ENCODE data around the gene CPNE6. TPM values are rescaled to one million over a fixed set of nuclear protein-coding genes. Genes with fewer than 3 reads are reported as not detected.

The CPNE6 gene
- polyA plus RNA-seq, 1 donor from 2014 or later: not detected

DNA sequence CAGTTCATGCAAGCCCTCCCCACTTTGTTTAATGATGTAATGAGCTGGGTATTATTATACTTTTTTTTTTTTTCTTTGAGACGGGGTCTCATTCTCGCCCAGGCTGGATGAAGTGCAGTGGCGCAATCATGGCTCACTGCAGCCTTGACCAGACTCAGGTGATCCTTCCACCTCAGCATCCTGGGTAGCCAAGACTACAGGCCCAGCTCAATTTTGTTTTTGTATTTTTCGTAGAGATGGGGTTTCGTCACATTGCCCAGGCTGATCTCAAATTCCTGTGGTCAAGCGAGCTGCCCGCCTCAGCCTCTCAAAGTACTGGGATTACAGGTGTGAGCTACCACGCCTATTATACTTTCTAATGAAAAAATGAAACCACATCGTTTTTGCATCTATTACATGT is 38.7 kb downstream of the CPNE6 start:
- Mint-ChIP-seq H3K27me3 (no peaks in the 10 kb centered on the region), H3K27ac (peak overlapping the region in 1 of 3 donors; percentile 15), H3K4me3 (no peak overlapping the region), H3K4me1 (peaks cover 7 to 14% (median 7%) of the 10 kb centered on the region in 3 donors), H3K9me3 (no peaks in the 10 kb centered on the region), H3K36me3 (no peaks in the 10 kb centered on the region)

DNA sequence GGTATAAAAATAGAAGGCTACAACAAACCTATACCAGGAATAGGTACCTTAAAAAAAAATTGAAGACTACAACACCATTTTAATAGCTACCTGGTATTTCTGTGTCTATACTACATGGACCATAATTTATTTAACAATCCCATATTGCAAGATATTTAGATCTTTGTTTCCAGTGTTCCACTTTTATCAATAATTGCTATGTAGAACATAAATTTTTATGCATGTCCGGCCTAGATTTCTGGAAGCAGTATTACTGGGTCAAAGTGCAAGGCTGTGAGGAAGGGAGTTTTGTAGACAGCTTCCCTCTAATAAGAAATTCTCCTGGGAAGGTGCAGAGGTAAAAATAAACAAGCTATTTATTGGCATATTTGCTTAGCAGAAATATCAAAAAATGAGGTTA is 39.2 kb downstream of the CPNE6 start:
- H3K9me3 Mint-ChIP-seq: no peaks in the 10 kb centered on the region
- H3K4me3 Mint-ChIP-seq: peak overlapping the region in 1 of 4 donors; percentile 57
- peak overlapping the region in 1 of 3 donors; percentile 15 for H3K27ac Mint-ChIP-seq
- H3K36me3 Mint-ChIP-seq: no peaks in the 10 kb centered on the region
- peaks cover 10 to 18% (median 12%) of the 10 kb centered on the region in 3 donors for H3K4me1 Mint-ChIP-seq
- H3K27me3 Mint-ChIP-seq: no peaks in the 10 kb centered on the region

DNA sequence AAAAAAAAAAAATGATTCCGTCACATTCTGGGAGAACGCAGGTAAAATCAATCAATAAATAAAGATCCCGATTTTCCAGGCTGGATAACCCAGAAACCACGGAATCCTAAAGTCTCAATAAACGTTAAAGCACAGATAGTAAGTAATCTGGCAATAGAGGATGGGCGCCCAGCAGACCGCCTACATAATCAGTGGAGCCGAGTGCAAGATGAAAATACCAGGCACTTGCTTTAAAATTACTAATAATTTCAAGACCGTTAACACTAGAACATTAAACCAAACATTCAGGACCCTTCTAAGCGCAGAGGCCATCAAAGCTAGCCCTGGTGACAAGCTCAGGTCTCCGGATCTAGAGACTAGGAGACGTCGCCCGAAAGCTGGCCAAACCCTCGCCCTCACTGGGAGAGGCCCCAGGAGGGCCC is 42.0 kb downstream of the CPNE6 start:
- H3K4me3 Mint-ChIP-seq: peak overlapping the region; percentile 95 to 100 (median 98)

DNA sequence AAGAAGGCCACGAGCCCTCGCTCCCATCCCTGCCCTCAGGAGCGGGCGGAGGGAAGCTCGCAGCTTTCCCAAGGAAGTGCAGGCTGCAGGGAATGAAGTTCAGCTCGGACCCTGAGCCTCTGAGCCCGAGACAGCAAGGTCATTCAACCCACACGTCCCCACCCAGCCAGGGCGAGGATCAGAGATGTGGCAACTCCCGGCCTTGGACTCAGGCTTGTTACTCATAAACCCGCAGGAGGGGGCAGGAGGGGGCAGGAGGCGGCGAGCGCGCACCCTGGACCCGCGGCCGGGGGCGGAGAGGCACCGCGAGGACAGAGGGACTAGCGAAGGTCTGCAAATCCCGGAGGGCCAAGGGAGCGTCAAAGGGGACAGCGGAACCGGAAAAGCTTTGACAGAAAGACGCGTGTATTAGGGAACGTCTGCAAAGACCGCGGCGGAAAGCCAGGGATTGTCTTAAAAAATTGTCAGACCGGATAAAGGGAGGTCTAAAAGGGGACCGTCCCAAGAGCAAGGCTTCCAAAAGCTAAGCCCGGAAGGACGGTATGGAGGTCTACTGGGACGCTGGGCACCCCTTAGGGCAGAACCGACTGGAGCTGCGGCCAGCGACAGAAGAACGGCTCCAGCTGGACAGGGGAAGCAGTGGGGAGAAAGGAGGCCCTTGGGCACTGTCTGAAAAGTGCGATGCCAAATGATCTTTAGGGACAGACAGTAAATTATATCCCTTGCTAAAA is 42.6 kb downstream of the CPNE6 start:
- H3K27ac Mint-ChIP-seq: peak overlapping the region; percentile 98 to 100 (median 100)
- no peaks in the 10 kb centered on the region for H3K27me3 Mint-ChIP-seq
- peak overlapping the region; percentile 95 to 100 (median 98) for H3K4me3 Mint-ChIP-seq
- H3K9me3 Mint-ChIP-seq: no peaks in the 10 kb centered on the region
- peaks cover 2% of the 10 kb centered on the region for H3K36me3 Mint-ChIP-seq
- peaks cover 18 to 23% (median 22%) of the 10 kb centered on the region in 3 donors for H3K4me1 Mint-ChIP-seq

More for the DNA sequence above, 42.0 kb downstream of the CPNE6 start:
- peaks cover 22 to 25% (median 23%) of the 10 kb centered on the region in 3 donors for H3K4me1 Mint-ChIP-seq
- no peaks in the 10 kb centered on the region for H3K27me3 Mint-ChIP-seq
- H3K27ac Mint-ChIP-seq: peak overlapping the region; percentile 98 to 100 (median 100)
- no peaks in the 10 kb centered on the region for H3K9me3 Mint-ChIP-seq
- H3K36me3 Mint-ChIP-seq: no peaks in the 10 kb centered on the region

DNA sequence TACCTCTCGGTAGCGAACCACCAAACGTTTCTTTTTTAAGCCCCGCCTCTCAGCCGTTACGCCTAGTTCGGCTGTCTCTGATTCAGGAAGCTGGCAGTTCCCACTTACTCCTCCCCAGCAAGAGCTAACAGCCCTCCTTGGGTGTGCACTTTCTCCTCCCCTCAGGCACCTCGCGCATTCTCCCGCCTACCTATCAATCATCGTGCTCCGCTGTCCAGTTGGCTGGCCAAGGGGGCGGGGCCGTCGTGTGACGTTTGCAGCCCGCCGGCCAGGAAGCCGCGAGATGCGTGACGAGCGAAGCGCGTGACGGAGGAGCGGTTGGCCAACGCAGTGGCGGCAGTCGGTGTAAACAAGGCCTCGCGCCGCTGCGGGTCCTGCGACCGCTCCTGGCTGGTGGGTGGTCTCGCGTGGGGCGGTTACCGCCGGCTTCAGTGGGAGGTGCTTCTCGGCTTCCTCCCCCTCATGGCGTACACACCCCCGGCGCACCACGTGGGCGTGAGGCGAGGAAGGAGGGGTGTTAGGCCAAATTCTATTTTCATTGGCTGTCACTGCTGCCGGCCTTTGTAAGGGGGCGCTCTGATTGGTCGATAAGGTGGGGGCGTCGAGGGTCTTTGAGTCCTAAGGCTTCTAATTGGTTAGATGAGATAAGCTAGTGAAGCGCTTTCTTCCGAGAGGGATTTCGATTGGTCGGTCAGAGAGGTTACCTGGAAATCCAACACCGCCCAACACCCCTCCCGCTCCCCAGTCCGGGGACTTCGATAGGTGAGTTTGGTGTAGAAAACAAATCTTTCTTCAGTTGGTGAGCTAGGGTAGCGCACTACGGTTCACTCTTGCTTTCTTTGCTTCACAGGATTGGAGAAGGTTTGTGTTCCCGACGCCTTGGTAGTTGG is 43.4 kb downstream of the CPNE6 start, which contains the start of the genes DCAF11 and NRL:
Gene DCAF11 (plus strand): TSS at position 246 of the 890 bp plus-strand sequence. CDS start 818 bp downstream, outside the sequence.
Gene NRL (minus strand): TSS at position 418 of the 890 bp plus-strand sequence. CDS start 32,101 bp downstream, outside the sequence.
- peak within 1 kb of the TSS; percentile 95 to 100 (median 98) for H3K4me3 Mint-ChIP-seq
- H3K27me3 Mint-ChIP-seq: no peaks in the 10 kb centered on the region

DNA sequence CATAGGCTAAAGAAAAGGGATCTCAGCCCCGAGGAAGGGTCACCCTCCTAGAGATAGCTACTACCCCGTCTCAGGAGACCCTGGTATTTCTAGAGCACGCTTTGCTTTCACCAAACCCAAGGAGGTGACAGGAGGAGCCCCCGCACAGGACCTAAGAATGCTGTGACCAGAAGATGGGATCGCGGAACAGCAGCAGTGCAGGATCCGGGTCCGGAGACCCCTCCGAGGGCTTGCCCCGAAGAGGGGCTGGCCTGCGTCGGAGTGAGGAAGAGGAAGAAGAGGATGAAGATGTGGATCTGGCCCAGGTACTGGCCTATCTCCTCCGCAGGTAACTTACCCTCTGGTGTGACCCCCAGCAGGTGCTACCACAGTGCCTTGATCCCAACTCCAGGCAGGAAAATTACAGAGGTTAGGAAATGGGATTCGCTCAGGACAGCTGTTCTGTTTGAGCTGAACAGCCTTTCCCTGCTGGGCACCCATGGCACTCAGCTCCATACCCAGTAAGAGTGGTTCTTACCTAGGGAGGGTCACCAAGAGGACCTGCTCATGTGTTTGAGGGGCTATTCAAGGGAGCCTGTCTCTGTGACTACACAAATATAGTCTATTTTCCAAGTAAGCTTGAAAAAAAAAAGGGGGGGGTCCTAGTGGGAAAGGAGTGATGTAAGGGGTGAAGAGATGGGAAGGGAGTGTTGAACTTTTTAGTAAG is 44.2 kb downstream of the CPNE6 start:
- Mint-ChIP-seq H3K9me3 (no peaks in the 10 kb centered on the region), H3K36me3 (peaks cover 2% of the 10 kb centered on the region), H3K4me1 (peaks cover 17 to 21% (median 20%) of the 10 kb centered on the region in 3 donors), H3K27ac (peak overlapping the region; percentile 98 to 100 (median 100)), H3K27me3 (no peaks in the 10 kb centered on the region), H3K4me3 (peak overlapping the region; percentile 95 to 100 (median 98))

More for the DNA sequence above, 43.4 kb downstream of the CPNE6 start, which contains the start of the genes DCAF11 and NRL:
- Mint-ChIP-seq H3K36me3 (peaks cover 2% of the 10 kb centered on the region), H3K9me3 (no peaks in the 10 kb centered on the region), H3K27ac (peak within 1 kb of the TSS; percentile 98 to 100 (median 100)), H3K4me1 (peaks cover 17 to 21% (median 20%) of the 10 kb centered on the region in 3 donors)

DNA sequence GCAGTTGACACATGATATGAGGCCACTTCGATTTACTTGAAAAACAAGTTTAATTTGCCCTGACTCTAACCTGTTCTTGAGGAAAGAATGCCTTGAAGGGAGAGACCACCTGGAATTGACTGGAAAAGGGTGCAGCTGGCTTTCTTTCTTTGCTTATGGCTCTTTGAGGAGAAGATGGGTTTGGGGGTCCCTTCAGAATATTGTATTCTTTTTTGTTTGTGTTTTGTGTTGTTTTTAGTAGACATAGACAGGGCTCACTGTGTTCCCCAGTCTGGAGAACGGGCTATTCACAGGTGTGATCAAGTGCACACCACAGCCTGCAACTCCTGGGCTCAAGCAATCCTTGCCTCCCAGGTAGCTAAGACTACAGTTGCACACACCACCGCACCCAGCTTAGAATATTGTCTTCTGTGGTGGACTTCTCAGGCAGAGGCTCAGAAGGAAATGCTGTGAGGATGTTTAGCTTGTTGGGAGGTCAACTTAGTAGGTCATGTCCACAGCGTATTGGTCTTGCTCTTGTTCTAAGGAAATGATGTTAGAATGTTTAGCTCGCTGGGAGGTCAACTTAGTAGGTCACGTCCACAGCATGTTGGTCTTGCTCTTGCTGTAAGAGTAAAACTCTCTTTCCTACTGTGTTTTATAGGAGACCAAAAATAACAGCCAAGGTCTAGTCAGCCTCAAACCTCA is 44.9 kb downstream of the CPNE6 start:
- H3K27ac Mint-ChIP-seq: peak overlapping the region; percentile 13 to 98 (median 87)
- H3K4me3 Mint-ChIP-seq: peak overlapping the region; percentile 95 to 100 (median 98)
- H3K4me1 Mint-ChIP-seq: peaks cover 17 to 21% (median 20%) of the 10 kb centered on the region in 3 donors
- H3K27me3 Mint-ChIP-seq: no peaks in the 10 kb centered on the region
- peaks cover 2% of the 10 kb centered on the region for H3K36me3 Mint-ChIP-seq
- H3K9me3 Mint-ChIP-seq: no peaks in the 10 kb centered on the region

DNA sequence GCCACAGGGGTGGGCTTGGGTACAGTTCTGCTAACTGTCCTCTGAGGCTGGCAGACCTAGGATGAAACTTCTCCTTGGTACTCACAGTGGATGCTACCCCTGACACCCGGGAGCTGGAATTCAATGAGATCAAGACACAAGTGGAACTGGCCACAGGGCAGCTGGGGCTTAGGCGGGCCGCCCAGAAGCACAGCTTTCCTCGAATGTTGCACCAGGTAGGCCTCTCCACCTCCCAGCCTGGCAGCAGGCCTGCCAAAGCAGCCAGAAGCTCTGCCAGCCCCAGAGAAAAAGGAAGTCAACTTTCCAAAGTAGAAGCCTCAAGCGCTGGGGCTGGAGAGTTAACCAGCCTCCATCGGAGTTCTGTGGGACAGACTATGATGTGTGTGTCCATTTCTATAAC is 45.8 kb downstream of the CPNE6 start:
- Mint-ChIP-seq H3K27me3 (no peaks in the 10 kb centered on the region), H3K4me3 (peak overlapping the region in 1 of 4 donors; percentile 41), H3K9me3 (no peaks in the 10 kb centered on the region), H3K27ac (no peak overlapping the region), H3K4me1 (peaks cover 17 to 24% (median 23%) of the 10 kb centered on the region in 3 donors), H3K36me3 (peaks cover 2% of the 10 kb centered on the region)

DNA sequence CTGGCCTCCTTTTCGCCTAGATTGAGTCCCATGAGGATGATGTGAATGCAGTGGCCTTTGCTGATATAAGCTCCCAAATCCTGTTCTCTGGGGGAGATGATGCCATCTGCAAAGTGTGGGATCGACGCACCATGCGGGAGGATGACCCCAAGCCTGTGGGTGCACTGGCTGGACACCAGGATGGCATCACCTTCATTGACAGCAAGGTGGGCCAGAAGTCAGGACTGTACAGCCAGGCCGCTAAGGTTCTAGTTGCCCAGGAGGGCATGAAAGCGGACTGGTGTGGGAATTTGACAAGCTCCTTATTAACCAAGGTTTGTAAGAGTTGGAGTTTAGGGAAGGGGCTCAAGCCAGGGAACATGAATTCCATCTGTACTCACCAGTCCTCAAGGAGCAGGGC is 48.3 kb downstream of the CPNE6 start:
- peak overlapping the region in 1 of 4 donors; percentile 73 for H3K4me3 Mint-ChIP-seq
- H3K36me3 Mint-ChIP-seq: peaks cover 2% of the 10 kb centered on the region
- H3K27ac Mint-ChIP-seq: peak overlapping the region in 1 of 3 donors; percentile 23
- no peaks in the 10 kb centered on the region for H3K9me3 Mint-ChIP-seq
- no peaks in the 10 kb centered on the region for H3K27me3 Mint-ChIP-seq
- H3K4me1 Mint-ChIP-seq: peaks cover 30 to 46% (median 43%) of the 10 kb centered on the region in 3 donors

DNA sequence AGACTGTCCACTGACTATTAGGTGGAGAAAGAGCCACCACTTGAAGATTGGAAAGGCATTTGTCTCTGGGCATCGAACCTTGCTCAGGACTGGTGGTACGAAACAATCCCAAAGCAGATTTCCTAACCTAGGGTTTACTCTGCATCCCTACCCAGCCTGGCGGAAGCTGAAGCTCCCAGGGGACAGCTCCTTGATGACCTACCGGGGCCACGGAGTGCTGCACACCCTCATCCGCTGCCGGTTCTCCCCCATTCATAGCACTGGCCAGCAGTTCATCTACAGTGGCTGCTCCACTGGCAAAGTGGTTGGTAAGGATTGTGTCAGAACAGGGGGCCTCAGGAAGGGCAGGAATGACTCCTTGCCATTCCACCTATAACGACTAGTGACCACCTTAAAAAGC is 49.8 kb downstream of the CPNE6 start:
- H3K4me3 Mint-ChIP-seq: peak overlapping the region in 1 of 4 donors; percentile 44
- H3K9me3 Mint-ChIP-seq: no peaks in the 10 kb centered on the region
- peaks cover 4% of the 10 kb centered on the region for H3K36me3 Mint-ChIP-seq
- peak overlapping the region in 1 of 3 donors; percentile 74 for H3K27ac Mint-ChIP-seq
- peaks cover 23 to 40% (median 40%) of the 10 kb centered on the region in 3 donors for H3K4me1 Mint-ChIP-seq
- no peaks in the 10 kb centered on the region for H3K27me3 Mint-ChIP-seq

DNA sequence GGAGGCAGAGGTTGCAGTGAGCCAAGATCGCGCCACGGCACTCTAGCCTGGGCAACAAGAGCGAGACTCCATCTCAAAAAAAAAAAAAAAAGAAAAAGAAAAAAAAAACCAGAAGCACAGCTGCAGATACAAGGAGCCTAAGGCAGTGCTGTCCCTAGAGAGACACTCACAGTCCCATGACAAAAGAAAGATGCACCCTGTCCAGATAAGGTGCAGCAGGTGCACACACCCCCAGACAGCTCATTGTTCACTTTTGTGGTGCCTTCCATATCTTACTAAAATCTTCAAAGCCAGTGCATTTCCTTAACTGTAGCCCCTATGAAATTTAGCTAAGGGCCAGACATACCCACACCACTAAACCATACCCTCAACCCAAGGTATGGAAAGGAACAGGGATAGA is 51.1 kb downstream of the CPNE6 start:
- Mint-ChIP-seq H3K4me3 (peak overlapping the region; percentile 34 to 88 (median 64)), H3K36me3 (peaks cover 4% of the 10 kb centered on the region), H3K4me1 (peaks cover 16 to 35% (median 33%) of the 10 kb centered on the region in 3 donors), H3K27ac (peak overlapping the region; percentile 74 to 82 (median 81)), H3K27me3 (no peaks in the 10 kb centered on the region), H3K9me3 (no peaks in the 10 kb centered on the region)

DNA sequence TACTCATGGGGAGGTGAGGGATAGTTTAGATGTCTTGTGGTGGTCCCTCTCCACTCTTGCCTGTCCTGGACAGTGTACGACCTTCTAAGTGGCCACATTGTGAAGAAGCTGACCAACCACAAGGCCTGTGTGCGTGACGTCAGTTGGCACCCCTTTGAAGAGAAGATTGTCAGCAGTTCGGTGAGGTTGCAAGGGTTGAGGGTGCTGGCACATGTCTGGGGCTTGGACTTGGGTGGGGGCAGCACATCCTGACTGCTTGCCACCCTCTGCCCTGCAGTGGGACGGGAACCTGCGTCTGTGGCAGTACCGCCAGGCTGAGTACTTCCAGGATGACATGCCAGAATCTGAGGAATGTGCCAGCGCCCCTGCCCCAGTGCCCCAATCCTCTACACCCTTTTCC is 51.5 kb downstream of the CPNE6 start:
- H3K9me3 Mint-ChIP-seq: no peaks in the 10 kb centered on the region

More for the DNA sequence above, 51.5 kb downstream of the CPNE6 start:
- Mint-ChIP-seq H3K4me1 (peaks cover 18 to 39% (median 38%) of the 10 kb centered on the region in 3 donors), H3K4me3 (peak overlapping the region in 3 of 4 donors; percentile 34 to 88 (median 73)), H3K27ac (peak overlapping the region; percentile 74 to 98 (median 81)), H3K27me3 (no peaks in the 10 kb centered on the region), H3K36me3 (peaks cover 4% of the 10 kb centered on the region)

All from IgD-negative memory B cell (primary cell).